Activated CD4-positive, alpha-beta T cell treated with anti-CD3 and anti-CD28 coated beads, Interleukin-2, amount 50 U/mL, for 16 hours (primary cell): Measurements from ENCODE around the gene SWT1.
"Not testable (repeated sequence)": the region's sequence is repeated elsewhere in the genome, so short reads cannot be mapped to it uniquely, and the experiment has no call there.

Experiments
- DNase-seq: peaks from one replicate; pipeline ENCODE4 v3.0.0-alpha.2; 2020

Gene SWT1

GRCh38 chr1:185198712-185199111, 41.7 kb downstream of the SWT1 start:
- DNase-seq, result not testable (repeated sequence)

DNA sequence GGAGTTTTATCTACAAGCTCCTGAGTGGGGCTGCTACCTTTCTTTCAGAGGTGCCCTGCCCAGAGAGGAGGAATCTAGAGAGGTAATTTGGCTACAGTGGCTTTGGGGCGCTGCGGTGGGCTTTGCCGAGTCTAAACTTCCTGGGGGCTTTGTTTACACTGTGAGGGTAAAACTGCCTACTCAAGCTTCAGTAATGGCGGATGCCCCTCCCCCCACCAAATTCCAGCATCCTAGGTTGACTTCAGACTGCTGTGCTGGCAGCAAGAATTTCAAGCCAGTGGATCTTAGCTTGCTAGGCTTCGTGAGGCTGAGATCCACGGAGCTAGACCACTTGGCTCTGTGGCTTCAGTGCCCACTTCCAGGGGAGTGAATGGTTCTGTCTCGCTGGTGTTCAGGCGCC, 43.9 kb downstream of the SWT1 start:
- DNase-seq, result no peak

DNA sequence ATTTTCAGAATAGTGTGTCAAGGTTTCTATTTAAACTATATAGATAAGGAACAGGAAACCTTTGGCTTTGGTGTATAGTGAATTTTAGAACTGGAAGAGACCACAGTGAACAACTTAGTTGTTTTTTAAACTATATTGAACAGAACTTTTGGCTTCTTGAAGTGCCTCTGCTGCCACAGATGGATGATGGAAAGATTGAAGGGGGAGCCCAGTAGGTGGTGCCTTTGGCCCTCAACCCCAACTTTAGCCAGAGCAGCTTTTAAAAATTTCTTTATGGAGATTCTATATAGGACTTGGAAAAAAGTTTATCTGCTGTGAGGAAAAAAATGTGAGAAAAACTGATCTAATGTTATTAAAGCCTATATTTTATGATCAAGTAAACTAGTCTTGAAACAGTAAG, 50.2 kb downstream of the SWT1 start:
- DNase-seq, result peak; percentile 1

DNA sequence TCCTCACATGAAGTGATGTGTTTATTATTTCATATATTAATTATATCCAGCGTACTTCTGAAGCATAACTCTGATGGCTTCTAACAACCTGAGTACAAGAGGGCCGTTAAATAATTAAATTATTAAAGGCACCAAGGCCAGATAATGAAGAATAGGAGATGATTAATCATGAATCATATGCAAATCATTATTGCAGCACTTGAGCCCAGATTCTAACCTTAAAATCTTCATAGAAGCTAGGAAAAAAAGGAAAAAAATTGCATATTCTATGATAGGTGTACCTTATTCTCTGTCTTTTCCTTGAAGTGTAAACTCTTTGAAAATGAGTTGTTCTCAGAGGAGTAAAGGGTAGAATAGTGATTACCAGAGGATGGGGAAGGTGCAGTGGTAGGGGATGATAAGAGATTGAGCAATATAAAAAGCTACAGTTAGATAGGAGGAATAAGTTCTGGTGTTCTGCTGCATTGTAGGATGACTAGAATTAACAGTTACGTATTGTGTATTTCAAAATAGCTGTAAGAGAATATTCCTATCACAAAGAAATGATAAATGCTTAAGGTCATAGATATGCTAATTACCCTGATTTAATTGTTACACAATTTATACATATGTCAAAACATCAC, 51.1 kb downstream of the SWT1 start:
- DNase-seq, result no peak

- no peak for DNase-seq
Observed at GRCh38 chr1:185208626-185209180, 51.7 kb downstream of the SWT1 start.

DNA sequence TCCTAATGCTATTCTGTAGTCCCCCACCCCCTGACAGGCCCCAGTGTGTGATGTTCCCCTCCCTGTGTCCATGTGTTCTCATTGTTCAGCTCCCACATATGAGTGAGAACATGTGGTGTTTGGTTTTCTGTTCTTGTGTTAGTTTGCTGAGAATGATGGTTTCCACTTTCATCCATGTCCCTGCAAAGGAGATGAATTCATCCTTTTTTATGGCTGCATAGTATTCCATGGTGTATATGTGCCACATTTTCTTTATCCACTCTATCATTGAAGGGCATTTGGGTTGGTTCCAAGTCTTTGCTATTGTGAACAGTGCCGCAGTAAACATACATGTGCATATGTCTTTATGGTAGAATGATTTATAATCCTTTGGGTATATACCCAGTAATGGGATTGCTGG, 52.4 kb downstream of the SWT1 start:
- not testable (repeated sequence) for DNase-seq

DNA sequence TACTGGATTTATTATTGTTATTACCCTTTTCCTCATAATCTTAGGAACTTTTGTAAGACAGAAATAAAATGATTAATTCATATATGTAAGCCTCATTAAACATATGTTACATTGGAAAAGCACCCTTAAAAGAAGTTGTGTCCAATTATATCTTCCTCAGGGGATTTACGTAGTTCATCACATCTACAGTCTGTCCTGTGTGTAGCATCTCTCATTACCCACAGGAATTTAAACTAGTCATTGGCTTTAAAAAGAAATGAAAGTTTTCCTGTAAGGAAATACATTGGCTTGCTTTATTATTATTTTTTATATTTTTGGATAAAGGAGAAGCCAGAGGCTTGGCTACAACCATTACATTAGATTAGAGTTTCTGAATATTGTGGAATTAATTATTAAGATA, 56.1 kb downstream of the SWT1 start:
- DNase-seq, result no peak

GRCh38 chr1:185215911-185216310, 58.9 kb downstream of the SWT1 start:
- DNase-seq, result no peak

DNA sequence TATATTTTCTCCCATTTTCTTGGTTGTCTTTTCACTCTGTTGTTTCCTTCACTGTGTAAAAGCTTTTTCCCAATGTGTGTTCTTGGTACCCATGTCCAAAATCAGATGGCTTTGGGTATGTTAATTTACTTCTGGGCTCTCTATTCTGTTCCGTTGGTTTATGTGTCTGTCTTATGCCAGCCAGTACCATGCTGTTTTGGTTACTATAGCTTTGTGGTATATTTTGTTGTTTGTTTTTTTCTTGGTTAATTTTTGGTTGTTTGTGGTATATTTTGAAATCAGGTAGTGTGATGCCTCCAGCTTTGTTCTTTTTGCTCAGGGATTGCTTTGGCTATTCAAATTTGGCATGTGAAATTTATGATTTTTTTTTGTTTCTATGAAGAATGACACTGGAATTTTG, 67.2 kb downstream of the SWT1 start:
- no peak for DNase-seq

GRCh38 chr1:185227161-185227560, 70.2 kb downstream of the SWT1 start:
- DNase-seq, result no peak

GRCh38 chr1:185228979-185229378, 72.0 kb downstream of the SWT1 start:
- DNase-seq, result no peak

DNA sequence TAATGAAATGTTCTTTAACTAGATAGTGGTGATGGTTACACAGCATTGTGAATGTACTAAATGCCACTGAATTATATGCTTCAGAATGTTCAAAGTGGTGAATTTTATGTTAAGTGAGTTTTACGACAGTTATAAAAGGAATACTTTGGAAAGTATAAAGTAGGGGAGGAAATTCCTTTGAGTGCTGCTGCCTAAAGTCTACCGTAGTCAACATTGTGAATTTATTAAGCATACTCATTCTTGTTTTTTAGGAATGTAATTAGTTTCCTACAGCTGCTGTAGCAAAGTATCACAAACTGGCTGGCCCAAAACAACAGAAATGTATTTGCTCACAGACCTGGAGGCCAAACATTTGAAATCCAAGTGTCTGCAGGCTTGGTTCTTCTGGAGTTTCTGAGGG, 73.0 kb downstream of the SWT1 start:
- no peak for DNase-seq

- DNase-seq, result no peak
Observed at GRCh38 chr1:185232874-185233273, 75.9 kb downstream of the SWT1 start.

GRCh38 chr1:185234183-185234582, 77.2 kb downstream of the SWT1 start:
- not testable (repeated sequence) for DNase-seq

- DNase-seq, result not testable (repeated sequence)
Observed at GRCh38 chr1:185237176-185237575, 80.2 kb downstream of the SWT1 start.

- no peak for DNase-seq
Observed at GRCh38 chr1:185237661-185238060, 80.7 kb downstream of the SWT1 start.

- DNase-seq, result no peak
Observed at GRCh38 chr1:185238447-185238846, 81.5 kb downstream of the SWT1 start.

- DNase-seq, result no peak
Observed at GRCh38 chr1:185239861-185240260, 82.9 kb downstream of the SWT1 start.

GRCh38 chr1:185241127-185241526, 84.2 kb downstream of the SWT1 start:
- no peak for DNase-seq

GRCh38 chr1:185244015-185244747, 87.2 kb downstream of the SWT1 start:
- peak; percentile 18 for DNase-seq

- DNase-seq, result no peak
Observed at GRCh38 chr1:185245466-185245865, 88.5 kb downstream of the SWT1 start.

GRCh38 chr1:185249563-185249962, 92.6 kb downstream of the SWT1 start:
- no peak for DNase-seq

- no peak for DNase-seq
Observed at GRCh38 chr1:185250063-185250462, 93.1 kb downstream of the SWT1 start.

DNA sequence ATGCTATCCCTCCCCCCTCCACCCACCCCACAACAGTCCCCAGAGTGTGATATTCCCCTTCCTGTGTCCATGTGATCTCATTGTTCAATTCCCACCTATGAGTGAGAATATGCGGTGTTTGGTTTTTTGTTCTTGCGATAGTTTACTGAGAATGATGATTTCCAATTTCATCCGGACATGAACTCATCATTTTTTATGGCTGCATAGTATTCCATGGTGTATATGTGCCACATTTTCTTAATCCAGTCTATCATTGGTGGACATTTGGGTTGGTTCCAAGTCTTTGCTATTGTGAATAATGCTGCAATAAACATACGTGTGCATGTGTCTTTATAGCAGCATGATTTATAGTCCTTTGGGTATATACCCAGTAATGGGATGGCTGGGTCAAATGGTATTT, 95.0 kb downstream of the SWT1 start:
- not testable (repeated sequence) for DNase-seq
